HUES64 (cell line): ENCODE data around the gene TBC1D5.

Source experiments
- H3K27ac ChIP-seq: 2 replicates; pipeline ENCODE4 v1.7.0; 2013; ENCODE audit warnings: low read depth, low read length, inconsistent platforms
- H3K27me3 ChIP-seq: 2 replicates; pipeline ENCODE4 v1.6.1; 2013; ENCODE audit warnings: mild to moderate bottlenecking, low read length; ENCODE audit not compliant: insufficient read depth
- H3K36me3 ChIP-seq: 2 replicates; pipeline ENCODE4 v1.6.1; 2013; ENCODE audit warnings: mild to moderate bottlenecking, low read length; ENCODE audit not compliant: insufficient read depth
- H3K4me1 ChIP-seq: 2 replicates; pipeline ENCODE4 v1.6.1; 2013; ENCODE audit warnings: mild to moderate bottlenecking, low read length, moderate library complexity; ENCODE audit not compliant: insufficient read depth
- H3K4me3 ChIP-seq: 2 replicates; pipeline ENCODE4 v1.5.1; 2013; ENCODE audit warnings: mild to moderate bottlenecking, low read length, moderate library complexity
- H3K9ac ChIP-seq: 2 replicates; pipeline ENCODE4 v1.6.1; 2013; ENCODE audit warnings: mild to moderate bottlenecking, low read depth, low read length
- H3K9me3 ChIP-seq: 2 replicates; pipeline ENCODE4 v1.6.1; 2013; ENCODE audit warnings: low read depth, low read length; ENCODE audit not compliant: insufficient read depth
- WGBS: fragments of 150-250, 120-280 bp; methylation state at CpG from one replicate; pipeline ENCODE4 v1.1.7; 2013; ENCODE audit warnings: missing lambda C conversion rate; 5-methylcytosine and 5-hydroxymethylcytosine counted together

The TBC1D5 gene

GRCh38 chr3:17585394-17586325, 156.8 kb downstream of the TBC1D5 start:
- Histone ChIP-seq H3K36me3 (peaks cover 6% of the 10 kb centered on the region; the same call in 1 of the 2 replicates), H3K27ac (no peak overlapping the region), H3K9me3 (peaks cover 7% of the 10 kb centered on the region), H3K4me1 (peaks cover 11% of the 10 kb centered on the region; the same call in 1 of the 2 replicates), H3K4me3 (no peak overlapping the region), H3K9ac (no peak overlapping the region), H3K27me3 (no peaks in the 10 kb centered on the region)
- WGBS: no CpG with 5 or more reads among the region's 2 CpGs

- WGBS: 96% methylated on average over 8 of the region's 8 CpGs
- H3K27ac ChIP-seq: no peak overlapping the region
- H3K9me3 ChIP-seq: no peaks in the 10 kb centered on the region
- H3K4me3 ChIP-seq: no peak overlapping the region
- H3K4me1 ChIP-seq: peaks cover 11% of the 10 kb centered on the region; the same call in 1 of the 2 replicates
- H3K36me3 ChIP-seq: no peaks in the 10 kb centered on the region
- H3K9ac ChIP-seq: no peak overlapping the region
- no peaks in the 10 kb centered on the region for H3K27me3 ChIP-seq
Observed at GRCh38 chr3:17584066-17584465, 158.4 kb downstream of the TBC1D5 start.

- no peaks in the 10 kb centered on the region for H3K9me3 ChIP-seq
- no peaks in the 10 kb centered on the region for H3K36me3 ChIP-seq
- no peak overlapping the region for H3K4me3 ChIP-seq
- no peak overlapping the region for H3K27ac ChIP-seq
- peaks cover 11% of the 10 kb centered on the region; the same call in 1 of the 2 replicates for H3K4me1 ChIP-seq
- WGBS: 96% methylated on average over 8 of the region's 8 CpGs
- no peaks in the 10 kb centered on the region for H3K27me3 ChIP-seq
- no peak overlapping the region for H3K9ac ChIP-seq
Observed at GRCh38 chr3:17583530-17583929, 158.9 kb downstream of the TBC1D5 start.

DNA sequence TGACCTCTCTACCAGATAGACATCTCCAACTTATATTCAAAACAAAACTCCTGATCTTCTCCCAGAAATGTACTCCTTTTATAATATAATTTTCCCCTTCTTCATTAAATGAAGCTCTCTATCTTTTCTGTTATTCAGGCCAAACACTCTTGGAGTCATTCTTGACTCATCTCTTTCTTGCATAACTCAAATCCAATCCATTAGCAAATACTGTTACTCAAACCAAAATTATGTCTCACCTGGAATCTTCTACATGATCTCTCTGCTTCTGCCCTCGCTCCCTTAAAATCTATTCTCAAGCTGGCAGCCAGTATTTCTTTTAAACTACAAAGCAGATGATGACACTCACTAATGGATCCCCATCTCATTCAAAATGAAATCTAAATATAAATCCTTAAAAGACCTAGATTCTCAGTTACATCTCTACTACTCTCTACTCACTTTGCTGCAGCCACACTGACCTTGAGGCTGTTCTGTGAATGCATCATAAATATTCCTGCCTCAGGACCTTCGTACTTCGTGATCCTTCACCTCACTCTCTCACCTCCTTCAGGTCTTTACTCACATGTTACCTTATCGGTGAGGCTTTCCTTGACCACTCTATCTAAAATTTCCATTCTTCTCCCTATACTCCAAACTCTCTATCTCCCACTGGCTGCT, 160.9 kb downstream of the TBC1D5 start:
- no peaks in the 10 kb centered on the region for H3K9me3 ChIP-seq
- no peaks in the 10 kb centered on the region for H3K27me3 ChIP-seq
- peaks cover 9% of the 10 kb centered on the region; the same call in 1 of the 2 replicates for H3K4me1 ChIP-seq
- H3K4me3 ChIP-seq: no peak overlapping the region
- H3K9ac ChIP-seq: no peak overlapping the region
- no peak overlapping the region for H3K27ac ChIP-seq
- WGBS: 95% methylated on average over 4 of the region's 4 CpGs
- H3K36me3 ChIP-seq: no peaks in the 10 kb centered on the region

DNA sequence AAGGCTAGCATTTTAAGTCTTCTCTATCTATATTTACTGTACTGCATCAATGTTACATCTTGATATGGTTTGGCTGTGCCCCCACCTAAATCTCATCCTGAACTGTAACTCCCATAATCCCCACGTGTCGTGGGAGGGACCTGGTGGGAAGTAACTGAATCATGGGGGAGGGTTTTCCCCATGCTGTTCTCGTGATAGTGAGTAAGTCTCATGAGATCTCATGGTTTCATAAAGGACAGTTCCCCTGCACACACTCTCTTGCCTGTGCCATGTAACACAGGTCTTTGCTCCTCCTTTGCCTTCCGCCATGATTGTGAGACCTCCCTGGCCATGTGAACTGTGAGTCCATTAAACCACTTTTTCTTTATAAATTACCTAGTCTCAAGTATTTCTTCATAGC, 161.5 kb downstream of the TBC1D5 start:
- H3K4me3 ChIP-seq: no peak overlapping the region
- H3K27ac ChIP-seq: no peak overlapping the region
- H3K36me3 ChIP-seq: no peaks in the 10 kb centered on the region
- peaks cover 3% of the 10 kb centered on the region; the same call in 1 of the 2 replicates for H3K4me1 ChIP-seq
- WGBS: 85% methylated on average over 4 of the region's 4 CpGs
- H3K9me3 ChIP-seq: no peaks in the 10 kb centered on the region
- H3K9ac ChIP-seq: no peak overlapping the region
- no peaks in the 10 kb centered on the region for H3K27me3 ChIP-seq

GRCh38 chr3:17579289-17580031, 163.0 kb downstream of the TBC1D5 start:
- Histone ChIP-seq H3K27me3 (no peaks in the 10 kb centered on the region), H3K9me3 (no peaks in the 10 kb centered on the region), H3K36me3 (no peaks in the 10 kb centered on the region), H3K27ac (no peak overlapping the region), H3K9ac (no peak overlapping the region), H3K4me3 (no peak overlapping the region), H3K4me1 (no peaks in the 10 kb centered on the region)
- 95% methylated on average over 2 of the region's 3 CpGs for WGBS

DNA sequence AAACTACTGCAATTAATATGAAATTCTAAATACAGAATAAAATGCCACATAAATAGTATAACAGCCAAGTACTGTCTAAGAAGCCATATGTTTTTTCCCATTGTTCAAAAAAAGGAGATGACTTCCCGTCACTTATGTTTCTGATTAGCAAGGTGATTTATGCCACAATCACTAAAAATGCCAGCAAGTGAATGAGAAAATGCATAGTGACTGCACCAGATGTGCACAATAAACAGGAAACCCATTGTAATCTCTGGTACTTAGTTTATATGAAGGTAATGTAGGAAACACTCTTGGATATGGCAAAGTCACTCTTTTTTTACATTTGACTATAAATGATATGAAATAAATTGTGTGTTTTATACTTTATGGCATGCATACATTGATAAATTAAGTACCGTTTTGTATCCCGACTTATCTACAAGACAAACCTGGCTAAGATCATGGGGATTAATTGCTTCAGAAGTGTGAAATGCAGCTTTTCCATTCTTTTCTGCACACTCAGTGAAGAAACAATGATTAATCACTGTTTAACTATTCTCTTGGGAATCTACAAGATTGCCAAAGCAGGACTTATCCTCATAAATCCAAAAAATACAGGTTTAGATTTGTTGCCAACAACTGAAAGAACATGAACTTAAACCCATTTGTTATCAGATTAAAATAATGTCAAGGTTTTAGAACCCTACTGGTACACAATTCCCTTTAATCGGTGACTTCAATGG, 164.5 kb downstream of the TBC1D5 start:
- no peak overlapping the region for H3K9ac ChIP-seq

DNA sequence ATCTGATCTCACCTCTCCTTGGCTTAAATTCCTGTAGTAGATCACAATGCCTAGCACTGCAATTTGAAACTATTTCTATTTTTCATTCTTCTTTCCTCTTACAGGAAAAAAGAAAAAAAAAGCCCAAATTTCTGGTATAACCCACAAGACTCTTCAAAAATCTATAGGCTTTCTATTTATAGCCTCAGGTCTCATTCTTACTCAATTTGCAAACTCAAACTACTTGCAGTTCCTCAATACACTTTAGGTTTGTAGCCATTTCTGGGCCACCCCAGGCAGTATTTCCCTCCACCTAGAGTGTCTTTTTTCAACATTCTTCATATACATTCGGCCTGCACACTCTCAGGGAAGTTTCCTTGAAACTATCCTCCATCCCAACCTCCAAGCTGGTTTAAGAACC, 169.0 kb downstream of the TBC1D5 start:
- H3K27ac ChIP-seq: no peak overlapping the region
- no peak overlapping the region for H3K4me3 ChIP-seq
- H3K36me3 ChIP-seq: no peaks in the 10 kb centered on the region
- no peak overlapping the region for H3K9ac ChIP-seq
- H3K4me1 ChIP-seq: no peaks in the 10 kb centered on the region
- WGBS: 81% methylated on average over 1 of the region's 1 CpG
- H3K9me3 ChIP-seq: no peaks in the 10 kb centered on the region
- H3K27me3 ChIP-seq: no peaks in the 10 kb centered on the region

More for the DNA sequence above, 164.5 kb downstream of the TBC1D5 start:
- Histone ChIP-seq H3K4me1 (no peaks in the 10 kb centered on the region), H3K36me3 (no peaks in the 10 kb centered on the region), H3K9me3 (no peaks in the 10 kb centered on the region), H3K4me3 (no peak overlapping the region), H3K27ac (no peak overlapping the region), H3K27me3 (no peaks in the 10 kb centered on the region)
- 100% methylated on average over 3 of the region's 4 CpGs for WGBS

GRCh38 chr3:17571686-17572085, 170.7 kb downstream of the TBC1D5 start:
- 95% methylated on average over 1 of the region's 1 CpG for WGBS
- Histone ChIP-seq H3K36me3 (no peaks in the 10 kb centered on the region), H3K4me3 (no peak overlapping the region), H3K9me3 (no peaks in the 10 kb centered on the region), H3K27me3 (no peaks in the 10 kb centered on the region), H3K27ac (no peak overlapping the region), H3K4me1 (no peaks in the 10 kb centered on the region), H3K9ac (no peak overlapping the region)

- Histone ChIP-seq H3K36me3 (no peaks in the 10 kb centered on the region), H3K4me3 (no peak overlapping the region), H3K4me1 (no peaks in the 10 kb centered on the region), H3K9me3 (no peaks in the 10 kb centered on the region), H3K9ac (no peak overlapping the region), H3K27me3 (no peaks in the 10 kb centered on the region), H3K27ac (no peak overlapping the region)
- WGBS: 93% methylated on average over 3 of the region's 3 CpGs
Observed at GRCh38 chr3:17562845-17563244, 179.6 kb downstream of the TBC1D5 start.
